A549 treated with Mapracorat at 1 μM for 4 hours (cell line): ENCODE measurements around the gene SMIM22. TPM values are rescaled to one million over a fixed set of nuclear protein-coding genes. Genes with fewer than 3 reads are reported as not detected.

ENCODE experiments used
- total RNA-seq: library from RNA; stranded (reverse); fragments of 200-300 nt; extraction: Qiagen RNA extraction; gene quantifications from 5 replicates; pipeline ENCODE4 v1.2.3, GENCODE V29; 2022

SMIM22 gene, protein sequence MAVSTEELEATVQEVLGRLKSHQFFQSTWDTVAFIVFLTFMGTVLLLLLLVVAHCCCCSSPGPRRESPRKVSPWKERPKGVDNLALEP
- not detected in 5 replicates for total RNA-seq

DNA sequence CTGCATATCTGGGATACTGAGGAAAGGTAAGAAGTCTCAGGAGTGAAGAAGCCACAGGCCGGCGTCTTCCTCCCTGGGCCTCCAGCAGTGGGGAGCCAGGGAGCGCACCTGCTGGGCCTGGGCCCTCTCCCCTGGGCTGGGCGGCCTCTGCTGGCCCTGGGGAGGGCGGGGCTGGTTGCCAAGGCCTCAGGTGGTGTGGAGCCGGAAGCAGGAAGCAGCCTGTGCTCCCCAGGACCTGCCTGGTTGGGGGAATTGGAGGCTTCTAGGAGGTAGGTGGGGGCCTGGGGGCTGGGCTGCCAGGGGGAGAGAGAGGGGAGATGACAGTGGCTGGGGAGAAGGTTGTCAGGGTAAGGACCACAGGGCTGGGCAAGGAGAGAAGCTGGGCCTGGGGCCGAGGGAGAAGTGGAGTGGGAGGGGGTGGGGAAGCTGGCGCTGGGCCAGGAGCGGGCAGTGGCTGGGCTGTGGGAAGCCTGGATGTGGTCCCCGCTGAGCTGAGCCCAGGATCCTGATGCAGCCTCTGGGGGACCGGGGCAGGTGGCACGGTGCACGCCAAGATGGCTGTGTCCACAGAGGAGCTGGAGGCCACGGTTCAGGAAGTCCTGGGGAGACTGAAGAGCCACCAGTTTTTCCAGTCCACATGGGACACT, at the start of gene SMIM22:
Gene SMIM22 (plus strand): TSS at position 189 of the 647 bp plus-strand sequence. CDS start 366 bp downstream, at position 555.

DNA sequence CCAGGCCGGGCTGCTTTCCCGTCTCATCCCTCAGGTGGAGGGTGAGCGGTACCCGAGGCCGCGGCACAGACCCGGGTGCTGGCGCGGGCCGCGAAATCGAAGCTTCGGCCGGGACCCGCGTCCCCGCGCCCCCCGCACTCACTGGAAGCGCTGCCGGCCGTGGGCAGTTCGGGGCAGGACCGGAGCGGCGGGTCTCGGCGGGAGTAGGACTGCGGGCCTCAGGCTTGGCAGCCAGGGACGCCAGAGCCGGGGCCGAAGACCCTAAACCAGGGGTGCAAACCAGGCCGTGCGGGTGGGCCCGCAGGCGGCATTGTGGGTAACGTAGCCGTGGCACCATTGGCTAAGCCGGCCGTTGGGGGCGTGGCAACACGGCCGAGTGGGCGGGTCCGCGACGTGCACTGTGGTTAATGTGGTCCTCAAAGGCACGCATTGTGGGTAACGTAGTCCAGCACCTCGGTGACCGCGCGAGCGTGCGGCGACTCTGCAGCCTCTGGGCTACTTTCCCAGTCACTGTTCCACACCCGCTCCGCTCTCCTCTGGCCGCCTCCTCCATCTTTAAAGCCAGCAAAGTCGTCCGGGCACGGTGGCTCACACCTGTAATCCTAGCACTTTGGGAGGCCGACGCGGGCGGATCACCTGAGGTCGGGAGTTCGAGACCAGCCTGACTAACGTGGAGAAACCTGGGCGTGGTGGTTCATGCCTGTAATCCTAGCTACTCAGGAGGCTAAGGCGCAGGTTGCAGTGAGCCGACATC, 28.1 kb upstream of the SMIM22 start, which contains the start of gene ZNF500:
Gene ZNF500 (minus strand): TSS at position 288 of the 754 bp plus-strand sequence. CDS start 1,184 bp downstream, outside the sequence.

DNA sequence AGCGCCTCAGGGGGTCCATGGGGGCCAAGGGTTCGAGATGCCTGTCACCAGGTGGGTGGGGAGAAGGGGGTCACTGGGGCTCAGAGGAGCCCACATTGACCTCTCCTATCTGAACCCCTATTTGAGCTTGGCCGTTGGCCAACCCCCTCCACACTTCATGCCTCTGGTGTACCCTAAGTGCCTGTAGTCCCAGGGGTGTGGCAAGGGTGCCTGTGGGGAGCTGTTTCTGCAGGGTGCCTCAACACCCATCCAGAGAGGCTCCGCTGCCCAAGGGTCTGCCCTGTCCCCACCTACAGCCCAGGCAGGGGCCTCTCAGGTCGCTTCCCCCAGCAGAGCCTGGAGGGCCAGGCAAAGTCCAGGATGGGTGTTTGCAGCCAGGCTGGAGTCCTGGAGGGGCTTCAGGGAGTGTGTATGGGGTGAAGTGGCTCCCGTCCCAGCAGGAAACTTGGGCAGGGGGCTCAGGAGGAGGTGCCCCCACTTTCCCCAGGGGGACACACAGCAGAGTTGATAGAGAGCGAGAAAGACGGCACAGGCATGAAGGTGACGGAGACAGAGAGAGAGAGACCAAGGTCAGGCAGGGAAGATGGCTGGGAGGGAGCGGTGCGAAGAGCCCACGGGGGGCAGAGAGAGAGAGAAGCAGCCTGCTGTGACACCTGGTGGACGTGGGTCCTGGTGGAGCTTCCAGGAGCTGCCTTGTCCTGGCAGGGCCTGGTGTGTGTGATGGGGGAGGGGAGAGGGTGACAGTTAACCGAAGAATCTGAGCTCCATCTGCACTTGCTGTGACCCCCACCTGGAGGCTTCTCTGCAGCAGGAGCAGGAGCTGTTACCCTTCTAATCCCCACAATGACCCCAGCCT, 7.3 kb upstream of the SMIM22 start, which contains the start of gene SEPTIN12:
Gene SEPTIN12 (minus strand): TSS at position 719 of the 856 bp plus-strand sequence. CDS start 700 bp downstream, at position 19.

DNA sequence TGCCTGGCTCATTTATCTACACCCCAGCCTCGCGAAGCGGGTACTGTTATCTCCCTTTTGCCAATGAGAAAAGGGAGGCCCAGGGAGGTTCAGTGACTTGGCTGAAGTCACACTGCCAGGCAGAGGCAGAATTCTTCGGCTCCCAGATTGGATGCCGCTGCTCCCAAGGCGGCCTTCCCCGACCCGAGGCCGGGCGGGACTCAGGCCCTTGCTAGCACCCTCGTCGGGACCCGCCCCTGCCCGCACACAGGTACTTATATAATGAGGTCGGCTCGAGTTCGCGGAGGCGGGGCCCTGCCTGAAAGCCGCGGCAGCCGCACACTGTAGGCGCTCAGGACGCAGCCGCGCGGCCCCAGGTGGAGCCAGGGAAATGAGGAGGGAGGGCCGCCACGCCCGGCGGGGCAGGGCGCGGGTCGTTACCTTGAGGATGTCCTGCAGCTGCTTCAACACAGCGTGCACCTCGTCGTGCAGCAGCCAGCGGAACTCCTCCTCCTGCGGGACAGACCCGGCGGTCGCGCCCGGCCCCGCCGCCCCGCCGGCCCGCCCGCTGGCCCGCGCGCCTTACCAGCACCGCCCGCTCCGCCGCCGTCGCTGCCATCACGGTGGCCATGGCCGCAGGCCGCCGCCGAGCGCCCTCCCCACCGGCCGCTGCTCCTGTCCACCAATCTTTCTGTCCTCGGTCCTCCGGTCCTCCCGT, 6.9 kb downstream of the SMIM22 start, which contains the start of gene ROGDI:
Gene ROGDI (minus strand): TSS at position 672 of the 697 bp plus-strand sequence. CDS start 62 bp downstream, at position 610.

Other genes with a start within 250 kb of the SMIM22 start
- 0.03 to 0.06 TPM (median 0.05 TPM) in 3 of 5 replicates, not detected in the others for gene C16orf96, start 239.0 kb upstream of the SMIM22 start, total RNA-seq
- gene UBALD1, start 180.5 kb upstream of the SMIM22 start, total RNA-seq = 36.4 to 66.1 TPM (median 59.6 TPM) in 5 replicates
- 34.3 to 43.9 TPM (median 40.1 TPM) in 5 replicates for gene MGRN1, start 170.5 kb upstream of the SMIM22 start, total RNA-seq
- gene NUDT16L1, start 101.8 kb upstream of the SMIM22 start, total RNA-seq = 15.8 to 26.7 TPM (median 25.1 TPM) in 5 replicates
- gene ANKS3, start 61.1 kb upstream of the SMIM22 start, total RNA-seq = 21.0 to 28.8 TPM (median 27.7 TPM) in 5 replicates
- gene DNAAF8, start 60.8 kb upstream of the SMIM22 start, total RNA-seq = 0.87 to 2.6 TPM (median 1.6 TPM) in 5 replicates
- 6.4 to 9.1 TPM (median 8.4 TPM) in 5 replicates for gene ZNF500, start 28.2 kb upstream of the SMIM22 start, total RNA-seq
- gene SEPTIN12, start 7.0 kb upstream of the SMIM22 start, total RNA-seq = not detected in 5 replicates
- 10.6 to 17.8 TPM (median 13.9 TPM) in 5 replicates for gene ROGDI, start 7.3 kb downstream of the SMIM22 start, total RNA-seq
- gene GLYR1, start 51.9 kb downstream of the SMIM22 start, total RNA-seq = 32.9 to 43.4 TPM (median 40.3 TPM) in 5 replicates
- 23.7 to 29.7 TPM (median 27.9 TPM) in 5 replicates for gene UBN1, start 52.1 kb downstream of the SMIM22 start, total RNA-seq
- 3.4 to 4.6 TPM (median 3.8 TPM) in 5 replicates for gene PPL, start 141.8 kb downstream of the SMIM22 start, total RNA-seq
- gene SEC14L5, start 163.0 kb downstream of the SMIM22 start, total RNA-seq = 0.02 to 0.10 TPM (median 0.03 TPM) in 3 of 5 replicates, not detected in the others
- gene NAGPA, start 238.6 kb downstream of the SMIM22 start, total RNA-seq = 13.9 to 18.3 TPM (median 17.9 TPM) in 5 replicates